Urothelium cell line (cell line): Measurements from ENCODE around the gene SLC8A1.

ENCODE experiments used
- DNase-seq: peaks from one replicate; pipeline ENCODE4 v3.0.0; 2011; ENCODE audit warnings: low spot score, mixed read lengths
- FAIRE-seq: peaks from 2 replicates; lab custom pipeline; 2011; peaks lifted over from hg19 to GRCh38; lab: Jason Lieb, UNC

SLC8A1 gene

DNA sequence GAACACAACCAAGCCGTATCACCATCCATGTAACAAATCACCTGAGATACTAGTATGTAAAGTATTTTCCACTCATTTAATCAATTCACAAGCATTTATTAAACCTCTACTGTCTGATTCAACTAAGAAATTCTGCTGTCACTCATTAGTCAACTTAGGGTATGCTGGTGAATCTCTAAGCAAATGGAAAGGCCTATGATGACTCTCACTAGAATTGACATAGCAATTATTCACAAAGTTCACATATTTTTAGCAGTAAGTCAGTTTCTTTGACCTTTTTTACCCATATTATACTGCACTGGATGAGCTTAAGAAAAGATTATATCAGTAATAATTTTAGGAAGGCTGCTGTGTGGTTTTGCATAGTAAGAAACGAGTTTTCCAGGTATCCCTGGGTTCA, 130.1 kb downstream of the SLC8A1 start:
- DNase-seq (no peak), FAIRE-seq (no peak)

DNA sequence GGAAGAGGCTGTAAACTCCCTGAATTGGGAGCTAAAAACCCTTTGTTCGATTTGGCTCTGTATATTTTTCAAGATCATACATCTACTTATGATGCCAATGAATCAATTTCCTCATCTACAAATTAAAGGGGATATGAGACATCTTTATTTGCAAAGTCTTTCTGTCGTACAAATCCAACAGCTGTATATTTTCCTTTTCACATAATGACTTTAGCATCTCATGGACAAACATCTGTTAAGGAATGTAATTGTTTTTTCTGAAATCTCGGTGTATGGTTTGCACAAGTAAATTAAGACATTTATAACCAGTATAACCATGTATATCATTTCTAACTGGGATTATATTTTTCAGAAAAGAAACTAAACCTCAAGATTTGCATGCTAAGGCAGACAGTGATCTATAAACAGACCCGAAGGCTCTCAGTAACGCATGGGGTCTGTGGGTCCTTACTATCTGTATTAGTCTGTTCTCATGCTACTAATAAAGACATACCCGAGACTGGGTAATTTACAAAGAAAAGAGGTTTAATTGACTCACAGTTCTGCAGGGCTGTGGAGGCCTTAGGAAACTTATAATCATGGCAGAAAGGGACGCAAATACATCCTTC, 130.8 kb downstream of the SLC8A1 start:
- FAIRE-seq (no peak), DNase-seq (no peak)

DNA sequence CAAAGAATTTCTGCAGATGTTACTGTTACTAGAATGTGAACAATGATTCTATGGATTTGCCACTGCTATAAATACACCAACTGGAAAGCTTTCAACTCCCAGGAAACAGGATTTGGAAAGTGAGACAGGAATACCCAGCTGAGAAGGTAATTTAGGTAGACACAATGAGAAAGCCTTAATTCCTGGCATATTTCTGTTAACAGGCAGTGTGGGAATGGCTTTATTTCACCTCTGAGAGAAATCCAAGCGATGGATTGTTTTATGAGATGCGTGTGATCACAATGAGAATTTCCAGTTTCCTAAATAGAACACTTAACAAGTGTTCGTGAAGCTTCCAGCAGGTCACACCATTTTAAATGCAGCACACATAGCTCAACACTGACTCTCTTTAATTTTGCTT, 133.0 kb downstream of the SLC8A1 start:
- DNase-seq (no peak), FAIRE-seq (no peak)

DNA sequence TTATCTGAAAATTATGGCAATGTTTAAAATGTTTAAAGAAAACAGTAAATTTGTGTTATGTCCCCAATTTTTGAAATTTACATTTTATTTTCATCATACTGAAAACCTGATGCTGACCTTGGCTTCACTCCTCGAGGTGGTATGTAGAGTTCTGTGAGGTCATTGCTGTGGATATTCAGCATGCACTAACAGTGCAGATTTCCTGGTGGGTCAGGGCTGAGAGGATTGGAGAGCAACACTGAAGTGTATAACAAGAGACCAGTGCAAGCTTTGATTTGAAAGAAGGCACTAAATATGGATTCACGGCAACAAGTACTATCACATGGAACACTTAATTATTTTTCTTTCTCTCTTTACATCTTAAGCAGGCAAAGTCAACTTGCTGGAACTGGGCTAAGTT, 134.1 kb downstream of the SLC8A1 start:
- DNase-seq (no peak), FAIRE-seq (no peak)

- FAIRE-seq (no peak), DNase-seq (no peak)
These were observed 134.8 kb downstream of the SLC8A1 start for GRCh38 chr2:40317046-40317445.

DNA sequence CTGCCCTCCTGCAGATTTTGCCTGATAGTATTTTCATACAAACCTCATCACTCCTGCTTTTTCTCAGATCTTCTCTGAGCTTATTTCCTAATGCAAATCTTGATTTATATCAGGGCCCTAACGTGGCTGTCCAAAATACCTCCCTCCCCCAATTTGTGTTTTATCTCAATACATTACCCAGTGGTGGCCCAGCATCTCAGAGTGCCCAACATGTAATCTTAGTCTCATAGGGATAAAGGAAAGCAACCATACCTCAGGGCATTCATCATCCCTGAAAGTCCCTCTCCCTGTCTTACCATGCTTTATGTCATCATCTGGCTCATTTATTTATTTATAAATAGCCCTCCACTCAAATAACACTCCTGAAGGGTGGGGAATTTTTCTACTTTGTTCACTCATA, 135.3 kb downstream of the SLC8A1 start:
- no peak for DNase-seq
- FAIRE-seq = peak; percentile 44

DNA sequence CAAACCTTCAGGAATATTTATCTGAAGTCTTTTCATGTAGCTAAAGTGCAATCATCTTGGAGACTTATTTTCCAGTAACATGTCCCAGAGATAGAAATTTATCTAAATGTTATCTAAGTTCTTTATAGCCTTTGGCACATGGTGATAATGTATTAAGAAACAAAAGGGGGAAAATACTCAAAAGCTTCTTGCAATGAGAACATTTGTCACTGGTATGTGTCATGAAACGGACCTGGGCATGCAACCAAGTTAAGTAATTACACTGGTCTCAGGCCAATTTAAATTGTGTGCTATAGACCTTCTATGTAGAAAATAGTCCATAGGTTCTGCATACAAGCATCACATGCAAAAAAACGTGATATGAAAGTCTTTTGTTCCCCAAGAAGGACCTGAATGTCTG, 136.2 kb downstream of the SLC8A1 start:
- no peak for DNase-seq
- FAIRE-seq = no peak

DNA sequence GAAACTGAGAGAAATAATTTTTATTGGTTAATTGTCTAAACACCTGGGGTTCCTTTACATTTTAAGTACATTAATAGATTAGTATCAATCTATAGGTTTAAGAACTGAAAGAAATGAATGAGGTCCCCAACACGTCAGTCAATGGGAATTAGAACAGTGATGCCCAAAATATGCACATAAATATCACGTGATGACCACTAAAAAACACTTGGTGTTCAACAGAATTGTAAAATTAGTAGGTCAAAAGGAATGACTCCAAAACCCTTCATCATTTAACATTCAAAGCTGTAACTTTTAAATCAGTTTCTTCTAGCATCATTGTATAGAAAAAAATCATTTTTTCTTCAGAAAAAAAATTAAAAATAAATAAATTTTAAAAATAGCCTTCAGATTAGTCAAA, 140.9 kb downstream of the SLC8A1 start:
- no peak for DNase-seq
- no peak for FAIRE-seq

GRCh38 chr2:40310303-40310702, 141.6 kb downstream of the SLC8A1 start:
- DNase-seq (no peak), FAIRE-seq (no peak)

DNA sequence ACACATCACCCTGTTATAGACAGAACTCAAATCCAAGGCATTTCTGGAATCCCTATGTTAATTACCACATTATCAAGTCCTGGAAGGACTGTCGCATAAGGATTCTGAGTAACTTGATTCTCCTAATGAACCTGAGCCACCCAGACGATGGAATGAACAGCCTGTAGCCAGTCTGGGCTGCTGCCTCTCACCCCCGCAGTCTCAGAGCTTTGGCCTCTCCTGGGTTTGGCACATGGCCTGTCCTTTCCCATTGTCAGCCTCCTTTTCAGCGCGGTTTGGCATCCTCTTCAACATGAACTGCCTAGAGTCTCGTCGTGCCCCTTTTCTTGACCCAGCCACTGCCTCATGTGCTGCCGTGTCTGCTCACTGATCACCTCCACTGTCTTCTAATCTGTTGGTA, 147.6 kb downstream of the SLC8A1 start:
- FAIRE-seq (no peak), DNase-seq (peak; percentile 13)

DNA sequence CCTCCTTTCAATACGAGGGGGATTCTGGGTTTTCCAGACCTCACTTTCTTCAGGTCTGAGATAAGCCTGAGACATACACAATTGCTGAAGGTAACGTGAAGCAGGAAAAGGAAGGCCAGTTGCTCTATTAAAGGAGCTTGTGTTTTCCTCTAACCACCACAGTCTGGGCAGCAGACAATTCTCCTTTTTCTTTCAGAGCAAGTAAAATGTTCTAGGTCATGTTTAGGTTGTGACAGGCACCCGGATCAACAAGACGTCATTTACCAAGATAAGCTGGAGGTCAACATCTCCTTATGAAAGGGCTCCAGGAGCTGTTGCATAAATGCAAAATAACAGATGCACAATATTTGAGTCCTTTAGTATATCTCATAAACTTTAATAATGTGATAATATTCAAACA, 148.1 kb downstream of the SLC8A1 start:
- DNase-seq (no peak), FAIRE-seq (no peak)

DNA sequence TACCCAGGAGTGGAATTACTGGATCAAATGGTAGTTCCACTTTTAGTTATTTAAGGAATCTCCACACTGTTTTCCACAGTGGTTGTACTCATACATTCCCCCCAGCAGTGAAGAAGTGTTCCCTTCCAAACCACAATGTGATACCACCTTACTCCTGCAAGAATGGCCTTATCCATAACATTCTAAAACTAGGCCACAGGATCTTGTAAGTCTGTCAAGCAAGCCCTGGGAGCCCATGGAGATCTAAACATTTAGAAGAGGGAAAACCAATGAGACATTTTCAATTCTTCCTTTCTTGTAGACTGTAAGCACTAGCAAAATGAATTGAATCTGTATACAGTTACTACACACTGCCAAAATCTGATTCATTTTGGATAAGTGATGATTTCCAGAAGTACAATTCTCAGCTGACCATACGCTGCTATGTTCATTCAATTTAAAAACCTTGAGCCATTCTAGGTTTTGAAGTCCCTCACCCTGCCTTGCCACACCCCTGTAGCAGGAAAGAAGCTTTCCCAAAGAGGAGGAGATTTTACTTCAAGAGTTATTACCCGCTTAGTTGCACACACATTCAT, 149.1 kb downstream of the SLC8A1 start:
- FAIRE-seq (no peak), DNase-seq (no peak)

GRCh38 chr2:40300391-40300790, 151.5 kb downstream of the SLC8A1 start:
- DNase-seq (no peak), FAIRE-seq (no peak)

GRCh38 chr2:40299781-40300180, 152.1 kb downstream of the SLC8A1 start:
- no peak for FAIRE-seq
- DNase-seq = no peak

DNA sequence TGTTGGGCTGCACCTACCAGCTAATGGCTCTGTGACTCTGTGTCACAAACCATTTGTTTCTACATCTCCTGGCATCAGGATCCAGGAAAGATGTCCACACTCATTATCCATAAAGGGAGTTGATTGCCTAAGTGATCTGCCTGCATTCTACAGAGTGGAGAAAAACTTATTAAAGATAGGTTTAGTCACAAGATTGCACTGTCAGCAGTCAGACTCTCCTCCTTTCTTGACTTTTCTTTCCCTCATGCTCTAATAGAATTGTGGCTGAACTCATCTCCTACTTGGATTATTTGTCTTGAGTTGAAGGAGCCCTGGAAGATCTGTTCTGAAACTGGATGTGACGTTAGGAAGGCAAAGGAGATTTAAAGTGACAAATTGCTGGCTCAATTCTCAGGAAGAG, 152.7 kb downstream of the SLC8A1 start:
- no peak for FAIRE-seq
- DNase-seq = no peak

DNA sequence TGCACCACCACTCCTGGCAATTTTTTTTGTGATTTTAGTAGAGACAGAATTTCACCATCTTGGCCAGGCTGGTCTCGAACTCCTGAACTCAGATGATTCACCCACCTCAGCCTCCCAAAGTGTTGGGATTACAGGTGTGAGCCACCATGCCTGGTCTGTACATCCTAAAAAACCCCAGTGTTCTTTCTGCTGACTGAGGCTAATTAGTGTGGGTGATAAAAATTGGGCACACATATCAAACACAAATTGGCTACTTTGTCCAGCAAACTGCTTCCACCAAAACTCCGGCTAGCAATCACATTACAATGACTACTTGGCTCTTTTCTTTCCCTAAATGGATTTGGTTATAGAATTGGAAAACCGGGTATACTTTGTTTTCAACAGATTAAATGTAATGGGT, 153.9 kb downstream of the SLC8A1 start:
- DNase-seq (no peak), FAIRE-seq (no peak)

DNA sequence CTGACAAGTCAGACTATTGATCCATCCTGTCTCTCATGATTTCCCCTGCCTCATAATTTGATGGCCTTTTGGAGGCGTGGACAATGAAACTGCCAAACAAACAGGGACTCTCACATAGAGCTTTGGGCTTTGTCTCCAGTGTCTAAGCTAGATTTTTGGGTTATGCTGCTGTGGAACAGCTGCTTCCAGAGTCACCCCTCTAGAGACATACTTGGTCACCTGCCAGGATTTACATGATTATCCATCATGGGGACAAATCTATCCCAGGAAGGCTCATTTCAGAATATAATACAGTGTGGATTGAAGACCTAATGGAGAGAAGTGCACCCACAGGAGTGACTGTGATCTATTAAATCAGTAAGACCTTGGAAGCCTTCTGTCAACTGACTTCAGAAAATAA, 159.6 kb downstream of the SLC8A1 start:
- no peak for FAIRE-seq
- DNase-seq = no peak

DNA sequence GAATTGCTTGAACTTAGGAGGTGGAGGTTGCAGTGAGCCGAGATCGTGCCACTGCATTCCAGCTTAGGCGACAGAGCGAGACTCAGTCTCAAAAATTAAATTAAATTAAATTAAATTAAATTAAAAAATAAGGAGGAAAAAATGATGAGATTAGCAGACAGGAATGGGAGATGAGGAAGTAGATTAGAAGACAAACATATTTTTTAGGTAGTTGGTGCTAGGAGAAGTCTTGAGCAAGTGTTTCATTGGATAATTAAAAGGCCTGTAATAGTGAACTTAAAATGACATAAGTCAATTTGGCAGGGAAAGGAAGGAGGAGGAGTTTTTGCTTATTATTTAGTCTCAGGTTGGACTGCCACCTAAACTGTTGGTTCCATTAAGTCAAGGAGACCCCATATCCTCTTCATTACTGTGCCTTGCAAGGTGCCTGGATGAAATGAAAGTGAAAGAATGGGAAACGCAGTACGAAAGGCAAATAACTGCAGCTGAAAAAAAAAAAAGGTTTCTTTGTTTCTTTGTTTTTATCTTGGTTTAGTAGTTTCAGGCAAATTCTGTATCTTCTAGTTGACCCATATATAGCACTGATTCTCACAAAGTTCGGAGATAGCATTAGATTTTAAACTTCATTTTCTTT, 162.0 kb downstream of the SLC8A1 start:
- DNase-seq (no peak), FAIRE-seq (no peak)

DNA sequence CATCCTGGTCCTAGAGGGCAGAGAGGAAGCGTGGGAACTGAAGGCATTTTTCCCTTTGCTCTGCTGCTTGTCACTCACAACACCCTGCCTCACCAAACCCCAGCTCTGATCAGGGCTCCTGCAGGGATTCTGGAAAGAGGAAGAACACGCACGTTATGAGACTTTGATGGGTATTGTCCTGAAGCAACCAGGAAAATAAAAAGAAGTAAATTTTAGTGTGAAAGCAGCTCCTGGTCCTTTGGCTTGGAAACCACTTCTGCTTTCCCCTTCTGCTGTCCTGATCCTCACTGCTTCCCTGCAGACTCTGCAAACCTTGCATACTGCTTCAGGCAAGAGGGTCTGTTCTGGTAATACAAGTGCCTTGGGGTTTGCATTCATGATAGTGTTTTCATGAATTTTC, 164.1 kb downstream of the SLC8A1 start:
- DNase-seq (no peak), FAIRE-seq (no peak)

DNA sequence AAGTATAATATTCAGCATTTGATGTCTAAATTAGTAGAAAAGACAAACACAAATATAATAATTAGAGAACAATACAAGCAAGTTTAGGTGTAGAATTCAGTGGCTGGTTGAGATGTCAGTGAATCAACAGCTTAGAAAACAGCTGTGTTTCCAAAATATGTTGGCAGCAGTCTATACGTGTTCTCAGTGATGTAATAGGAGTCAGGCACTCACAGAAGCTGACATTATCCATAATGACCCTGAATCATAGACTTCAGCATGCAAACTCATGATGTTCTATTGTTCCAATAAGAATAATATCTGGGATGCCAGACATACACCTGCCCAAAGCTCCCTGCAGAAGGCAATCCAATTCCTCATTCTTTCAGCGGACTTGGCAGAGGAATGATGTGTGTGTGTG, 164.7 kb downstream of the SLC8A1 start:
- no peak for FAIRE-seq
- DNase-seq = no peak

- peak; percentile 40 for FAIRE-seq
- no peak for DNase-seq
These were observed 165.2 kb downstream of the SLC8A1 start for GRCh38 chr2:40286721-40287120.

GRCh38 chr2:40285391-40285790, 166.5 kb downstream of the SLC8A1 start:
- FAIRE-seq = no peak

GRCh38 chr2:40284797-40285196, 167.1 kb downstream of the SLC8A1 start:
- no peak for DNase-seq
- no peak for FAIRE-seq

More at GRCh38 chr2:40285391-40285790, 166.5 kb downstream of the SLC8A1 start:
- DNase-seq = no peak
